ENCODE results near the gene CDC73. TPM values are rescaled to one million over a fixed set of nuclear protein-coding genes. Genes with fewer than 3 reads are reported as not detected.

CDC73 gene
- polyA plus RNA-seq, 1 donor (not counting 4 experiments of a cell fraction or from before 2014, with no cell fraction given) = 45.3 TPM

DNA sequence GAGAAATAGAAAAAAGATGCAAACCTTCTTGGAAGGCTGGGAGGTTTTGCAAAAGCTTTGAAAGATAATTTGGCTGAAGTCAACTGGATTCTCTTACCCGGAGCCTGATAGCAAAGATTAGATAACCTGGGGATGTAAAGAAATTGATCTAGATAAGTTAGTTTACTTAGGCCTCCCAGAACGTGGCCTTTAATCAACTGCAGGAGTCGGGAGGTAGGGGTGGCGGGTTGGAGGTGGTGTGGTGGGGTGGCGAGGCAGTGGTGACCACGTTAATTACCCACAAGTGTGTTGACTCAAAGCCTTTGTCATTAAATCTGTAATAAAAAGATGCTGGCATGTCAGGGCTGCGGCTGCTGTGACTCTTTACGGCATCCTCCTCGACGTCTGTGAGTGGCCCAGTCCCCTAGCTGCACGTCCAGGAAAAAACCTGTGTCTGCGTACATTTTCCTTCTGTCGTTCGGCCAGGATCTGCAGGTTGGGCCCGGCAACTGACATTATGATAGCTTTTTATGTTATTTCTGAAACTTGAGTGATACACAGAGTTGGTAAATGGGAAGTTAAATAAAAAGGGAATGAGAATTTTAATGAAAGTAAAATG is 115.6 kb downstream of the CDC73 start:
- Histone ChIP-seq H3K79me2 (ENCODE audit: control insufficient read depth, insufficient read depth, low read length) (peaks cover 2% of the 10 kb centered on the region), H3K9me3 (ENCODE audit: control insufficient read depth, low read depth, low read length) (no peaks in the 10 kb centered on the region), H3K9ac (ENCODE audit: control insufficient read depth, extremely low read depth, insufficient read depth, low read length) (no peak overlapping the region), H3K4me1 (ENCODE audit: control insufficient read depth, extremely low read depth, insufficient read depth, low read length) (no peaks in the 10 kb centered on the region), H3K36me3 (ENCODE audit: control insufficient read depth in 2 of 2, extremely low read depth in 1 of 2, insufficient read depth in 2 of 2, low read length in 2 of 2) (peaks cover 0 to 2% of the 10 kb centered on the region in 2 experiments), H4K20me1 (ENCODE audit: control insufficient read depth, extremely low read depth, insufficient read depth, low read length) (no peaks in the 10 kb centered on the region), H3K27me3 (ENCODE audit: control insufficient read depth, extremely low read depth, insufficient read depth, low read length) (no peaks in the 10 kb centered on the region), H3K9me1 (ENCODE audit: control insufficient read depth, extremely low read depth, insufficient read depth, low read length) (no peaks in the 10 kb centered on the region), H3K4me2 (ENCODE audit: control insufficient read depth, extremely low read depth, insufficient read depth, low read depth, low read length) (no peak overlapping the region), H3K4me3 (ENCODE audit: control insufficient read depth in 2 of 3, extremely low read depth in 1 of 3, insufficient read depth in 2 of 3, low read depth in 1 of 3, low read length in 3 of 3) (no peak overlapping the region), H3K27ac (ENCODE audit: control insufficient read depth, insufficient read depth, low read length) (no peak overlapping the region), H2AFZ (ENCODE audit: control insufficient read depth, low read length) (no peak overlapping the region)
- DNase-seq (ENCODE audit: low read depth, low spot score) (no peak), FAIRE-seq (no peak)
- no peak for TF ChIP-seq EZH2 (IDR thresholded peaks at IDR 0.05; ENCODE audit: low read length)
- no peak for TF ChIP-seq CTCF (optimal IDR thresholded peaks at IDR 0.05 in 1 of 3, IDR thresholded peaks at IDR 0.05 in 1 of 3, conservative IDR thresholded peaks at IDR 0.05 in 1 of 3; ENCODE audit: extremely low read depth in 1 of 3, insufficient read depth in 2 of 3, low read length in 3 of 3)
- dilution Hi-C loops (cut with MboI; ENCODE audit: extremely low pct_ligation_motif_present, low sequenced_read_pairs) = no loop called here

DNA sequence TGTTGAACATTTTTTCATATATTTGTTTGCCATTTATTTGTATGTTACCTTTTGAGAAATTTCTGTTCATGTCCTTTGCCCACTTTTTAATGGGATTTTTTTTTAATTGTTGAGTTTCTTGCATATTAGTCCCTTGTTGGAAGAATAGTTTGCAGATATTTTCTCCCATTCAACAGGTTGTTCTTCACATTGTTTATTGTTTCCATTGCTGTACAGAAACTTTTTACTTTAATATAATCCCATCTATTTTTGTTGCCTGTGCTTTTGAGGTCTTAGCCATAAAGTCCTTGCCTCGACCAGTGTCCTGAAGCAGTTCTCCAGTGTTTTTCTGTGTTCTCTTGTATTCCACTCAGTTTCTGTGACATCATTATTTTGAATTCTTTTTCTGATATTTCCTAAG is 118.8 kb downstream of the CDC73 start:
- Histone ChIP-seq H3K4me3 (ENCODE audit: control insufficient read depth in 2 of 3, extremely low read depth in 1 of 3, insufficient read depth in 2 of 3, low read depth in 1 of 3, low read length in 3 of 3) (no peak overlapping the region), H3K4me2 (ENCODE audit: control insufficient read depth, extremely low read depth, insufficient read depth, low read depth, low read length) (no peak overlapping the region), H4K20me1 (ENCODE audit: control insufficient read depth, extremely low read depth, insufficient read depth, low read length) (no peaks in the 10 kb centered on the region), H3K9ac (ENCODE audit: control insufficient read depth, extremely low read depth, insufficient read depth, low read length) (no peak overlapping the region), H3K9me1 (ENCODE audit: control insufficient read depth, extremely low read depth, insufficient read depth, low read length) (no peaks in the 10 kb centered on the region), H3K27ac (ENCODE audit: control insufficient read depth, insufficient read depth, low read length) (no peak overlapping the region), H3K9me3 (ENCODE audit: control insufficient read depth, low read depth, low read length) (no peaks in the 10 kb centered on the region), H3K27me3 (ENCODE audit: control insufficient read depth, extremely low read depth, insufficient read depth, low read length) (no peaks in the 10 kb centered on the region), H3K4me1 (ENCODE audit: control insufficient read depth, extremely low read depth, insufficient read depth, low read length) (no peaks in the 10 kb centered on the region), H2AFZ (ENCODE audit: control insufficient read depth, low read length) (no peak overlapping the region), H3K36me3 (ENCODE audit: control insufficient read depth in 2 of 2, extremely low read depth in 1 of 2, insufficient read depth in 2 of 2, low read length in 2 of 2) (peaks cover 0 to 2% of the 10 kb centered on the region in 2 experiments), H3K79me2 (ENCODE audit: control insufficient read depth, insufficient read depth, low read length) (peaks cover 2% of the 10 kb centered on the region)
- dilution Hi-C loops (cut with MboI; ENCODE audit: extremely low pct_ligation_motif_present, low sequenced_read_pairs) = no loop called here
- FAIRE-seq (no peak), DNase-seq (ENCODE audit: low read depth, low spot score) (no peak)
- TF ChIP-seq EZH2 (IDR thresholded peaks at IDR 0.05; ENCODE audit: low read length) (no peak), CTCF (optimal IDR thresholded peaks at IDR 0.05 in 1 of 3, IDR thresholded peaks at IDR 0.05 in 1 of 3, conservative IDR thresholded peaks at IDR 0.05 in 1 of 3; ENCODE audit: extremely low read depth in 1 of 3, insufficient read depth in 2 of 3, low read length in 3 of 3) (no peak)

Data from keratinocyte (primary cell).